Measurements from ENCODE around the gene MRPL51. TPM values are rescaled to one million over a fixed set of nuclear protein-coding genes. Genes with fewer than 3 reads are reported as not detected.
A peak's percentile ranks its signal among the peaks of the same experiment; 100 is the strongest.

Gene MRPL51
- total and polyA plus RNA-seq, 9 of the 15 experiments (the other 6 are each of a cell fraction or from before 2014, with no cell fraction given), result 127 to 727 (median 208) TPM

DNA sequence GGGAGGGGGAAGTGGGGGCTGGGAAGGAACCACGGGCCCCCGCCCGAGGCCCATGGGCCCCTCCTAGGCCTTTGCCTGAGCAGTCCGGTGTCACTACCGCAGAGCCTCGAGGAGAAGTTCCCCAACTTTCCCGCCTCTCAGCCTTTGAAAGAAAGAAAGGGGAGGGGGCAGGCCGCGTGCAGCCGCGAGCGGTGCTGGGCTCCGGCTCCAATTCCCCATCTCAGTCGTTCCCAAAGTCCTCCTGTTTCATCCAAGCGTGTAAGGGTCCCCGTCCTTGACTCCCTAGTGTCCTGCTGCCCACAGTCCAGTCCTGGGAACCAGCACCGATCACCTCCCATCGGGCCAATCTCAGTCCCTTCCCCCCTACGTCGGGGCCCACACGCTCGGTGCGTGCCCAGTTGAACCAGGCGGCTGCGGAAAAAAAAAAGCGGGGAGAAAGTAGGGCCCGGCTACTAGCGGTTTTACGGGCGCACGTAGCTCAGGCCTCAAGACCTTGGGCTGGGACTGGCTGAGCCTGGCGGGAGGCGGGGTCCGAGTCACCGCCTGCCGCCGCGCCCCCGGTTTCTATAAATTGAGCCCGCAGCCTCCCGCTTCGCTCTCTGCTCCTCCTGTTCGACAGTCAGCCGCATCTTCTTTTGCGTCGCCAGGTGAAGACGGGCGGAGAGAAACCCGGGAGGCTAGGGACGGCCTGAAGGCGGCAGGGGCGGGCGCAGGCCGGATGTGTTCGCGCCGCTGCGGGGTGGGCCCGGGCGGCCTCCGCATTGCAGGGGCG lies 41.0 kb upstream of the MRPL51 start, which contains the start of gene GAPDH (continued):
- no peak for TF ChIP-seq SREBF1 (IDR thresholded peaks at IDR 0.05; ENCODE audit: borderline replicate concordance, low read depth, low read length)
- peak in 1 of 2 experiments; percentile 70; a peak in 2 of 4 replicates for TF ChIP-seq TEAD1 (CRISPR knock-in tag; IDR thresholded peaks at IDR 0.05)
- no peak for TF ChIP-seq ELF1 (tag; IDR thresholded peaks at IDR 0.05)
- TF ChIP-seq FOXM1 (IDR thresholded peaks at IDR 0.05; ENCODE audit: low read depth), result peak; percentile 56; the same call in 1 of the 2 replicates
- TF ChIP-seq FOXM1 (CRISPR knock-in tag; IDR thresholded peaks at IDR 0.05; ENCODE audit: low read depth), result peak; percentile 68; the same call in 1 of the 2 replicates
- no peak for TF ChIP-seq SMC3 (conservative IDR thresholded peaks at IDR 0.05; ENCODE audit: insufficient read depth, low read depth, low read length)
- TF ChIP-seq RCOR1 (IDR thresholded peaks at IDR 0.05; ENCODE audit: borderline replicate concordance in 1 of 2, low read depth in 2 of 2, low read length in 2 of 2), result 0 out of 4 replicates have a peak, but pooled peaks of 1 of the 2 experiments have one; percentile 3
- peak; percentile 74; the same call in 1 of the 2 replicates for TF ChIP-seq PHF8 (IDR thresholded peaks at IDR 0.05; ENCODE audit: borderline replicate concordance, low read length)
- TF ChIP-seq, protein P1, sequence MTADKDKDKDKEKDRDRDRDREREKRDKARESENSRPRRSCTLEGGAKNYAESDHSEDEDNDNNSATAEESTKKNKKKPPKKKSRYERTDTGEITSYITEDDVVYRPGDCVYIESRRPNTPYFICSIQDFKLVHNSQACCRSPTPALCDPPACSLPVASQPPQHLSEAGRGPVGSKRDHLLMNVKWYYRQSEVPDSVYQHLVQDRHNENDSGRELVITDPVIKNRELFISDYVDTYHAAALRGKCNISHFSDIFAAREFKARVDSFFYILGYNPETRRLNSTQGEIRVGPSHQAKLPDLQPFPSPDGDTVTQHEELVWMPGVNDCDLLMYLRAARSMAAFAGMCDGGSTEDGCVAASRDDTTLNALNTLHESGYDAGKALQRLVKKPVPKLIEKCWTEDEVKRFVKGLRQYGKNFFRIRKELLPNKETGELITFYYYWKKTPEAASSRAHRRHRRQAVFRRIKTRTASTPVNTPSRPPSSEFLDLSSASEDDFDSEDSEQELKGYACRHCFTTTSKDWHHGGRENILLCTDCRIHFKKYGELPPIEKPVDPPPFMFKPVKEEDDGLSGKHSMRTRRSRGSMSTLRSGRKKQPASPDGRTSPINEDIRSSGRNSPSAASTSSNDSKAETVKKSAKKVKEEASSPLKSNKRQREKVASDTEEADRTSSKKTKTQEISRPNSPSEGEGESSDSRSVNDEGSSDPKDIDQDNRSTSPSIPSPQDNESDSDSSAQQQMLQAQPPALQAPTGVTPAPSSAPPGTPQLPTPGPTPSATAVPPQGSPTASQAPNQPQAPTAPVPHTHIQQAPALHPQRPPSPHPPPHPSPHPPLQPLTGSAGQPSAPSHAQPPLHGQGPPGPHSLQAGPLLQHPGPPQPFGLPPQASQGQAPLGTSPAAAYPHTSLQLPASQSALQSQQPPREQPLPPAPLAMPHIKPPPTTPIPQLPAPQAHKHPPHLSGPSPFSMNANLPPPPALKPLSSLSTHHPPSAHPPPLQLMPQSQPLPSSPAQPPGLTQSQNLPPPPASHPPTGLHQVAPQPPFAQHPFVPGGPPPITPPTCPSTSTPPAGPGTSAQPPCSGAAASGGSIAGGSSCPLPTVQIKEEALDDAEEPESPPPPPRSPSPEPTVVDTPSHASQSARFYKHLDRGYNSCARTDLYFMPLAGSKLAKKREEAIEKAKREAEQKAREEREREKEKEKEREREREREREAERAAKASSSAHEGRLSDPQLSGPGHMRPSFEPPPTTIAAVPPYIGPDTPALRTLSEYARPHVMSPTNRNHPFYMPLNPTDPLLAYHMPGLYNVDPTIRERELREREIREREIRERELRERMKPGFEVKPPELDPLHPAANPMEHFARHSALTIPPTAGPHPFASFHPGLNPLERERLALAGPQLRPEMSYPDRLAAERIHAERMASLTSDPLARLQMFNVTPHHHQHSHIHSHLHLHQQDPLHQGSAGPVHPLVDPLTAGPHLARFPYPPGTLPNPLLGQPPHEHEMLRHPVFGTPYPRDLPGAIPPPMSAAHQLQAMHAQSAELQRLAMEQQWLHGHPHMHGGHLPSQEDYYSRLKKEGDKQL (CRISPR knock-in tag; IDR thresholded peaks at IDR 0.05; ENCODE audit: borderline replicate concordance), result peak; percentile 35; the same call in 1 of the 2 replicates
- TF ChIP-seq MBD2 (IDR thresholded peaks at IDR 0.05; ENCODE audit: borderline replicate concordance, low read depth), result peak; percentile 85
- TF ChIP-seq SIN3B (IDR thresholded peaks at IDR 0.05; ENCODE audit: low read depth), result peak; percentile 47; the same call in 1 of the 2 replicates
- peak; percentile 53 for TF ChIP-seq PCBP1 (IDR thresholded peaks at IDR 0.05; ENCODE audit: low read depth, low read length, poor library complexity, severe bottlenecking)
- no peak for TF ChIP-seq ZNF354B (CRISPR knock-in tag; IDR thresholded peaks at IDR 0.05)
- no peak for TF ChIP-seq SREBF2 (CRISPR knock-in tag; IDR thresholded peaks at IDR 0.05)
- TF ChIP-seq HNRNPLL (IDR thresholded peaks at IDR 0.05; ENCODE audit: low read depth, low read length, poor library complexity, severe bottlenecking), result peak; percentile 84
- TF ChIP-seq, protein P2, sequence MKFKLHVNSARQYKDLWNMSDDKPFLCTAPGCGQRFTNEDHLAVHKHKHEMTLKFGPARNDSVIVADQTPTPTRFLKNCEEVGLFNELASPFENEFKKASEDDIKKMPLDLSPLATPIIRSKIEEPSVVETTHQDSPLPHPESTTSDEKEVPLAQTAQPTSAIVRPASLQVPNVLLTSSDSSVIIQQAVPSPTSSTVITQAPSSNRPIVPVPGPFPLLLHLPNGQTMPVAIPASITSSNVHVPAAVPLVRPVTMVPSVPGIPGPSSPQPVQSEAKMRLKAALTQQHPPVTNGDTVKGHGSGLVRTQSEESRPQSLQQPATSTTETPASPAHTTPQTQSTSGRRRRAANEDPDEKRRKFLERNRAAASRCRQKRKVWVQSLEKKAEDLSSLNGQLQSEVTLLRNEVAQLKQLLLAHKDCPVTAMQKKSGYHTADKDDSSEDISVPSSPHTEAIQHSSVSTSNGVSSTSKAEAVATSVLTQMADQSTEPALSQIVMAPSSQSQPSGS (CRISPR knock-in tag; IDR thresholded peaks at IDR 0.05), result 0 out of 2 replicates have a peak, but pooled peaks have one; percentile 39
- TF ChIP-seq ARNT (IDR thresholded peaks at IDR 0.05), result peak; percentile 56 to 93; a peak in 2 of 4 replicates
- TF ChIP-seq, protein P3, sequence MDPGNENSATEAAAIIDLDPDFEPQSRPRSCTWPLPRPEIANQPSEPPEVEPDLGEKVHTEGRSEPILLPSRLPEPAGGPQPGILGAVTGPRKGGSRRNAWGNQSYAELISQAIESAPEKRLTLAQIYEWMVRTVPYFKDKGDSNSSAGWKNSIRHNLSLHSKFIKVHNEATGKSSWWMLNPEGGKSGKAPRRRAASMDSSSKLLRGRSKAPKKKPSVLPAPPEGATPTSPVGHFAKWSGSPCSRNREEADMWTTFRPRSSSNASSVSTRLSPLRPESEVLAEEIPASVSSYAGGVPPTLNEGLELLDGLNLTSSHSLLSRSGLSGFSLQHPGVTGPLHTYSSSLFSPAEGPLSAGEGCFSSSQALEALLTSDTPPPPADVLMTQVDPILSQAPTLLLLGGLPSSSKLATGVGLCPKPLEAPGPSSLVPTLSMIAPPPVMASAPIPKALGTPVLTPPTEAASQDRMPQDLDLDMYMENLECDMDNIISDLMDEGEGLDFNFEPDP (CRISPR knock-in tag; IDR thresholded peaks at IDR 0.05), result no peak
- TF ChIP-seq POLR2H (tag; IDR thresholded peaks at IDR 0.05; ENCODE audit: low read depth), result peak; percentile 96
